Smooth muscle cell (in vitro differentiated cells): Measurements from ENCODE around the gene GRIN2C. TPM values are rescaled to one million over a fixed set of nuclear protein-coding genes. Genes with fewer than 3 reads are reported as not detected.

Experiments used
- DNase-seq: peaks from one replicate; lab custom pipeline; 2025; ENCODE audit not compliant: unreplicated experiment; lab: John Stamatoyannopoulos, UW
- H2AFZ ChIP-seq: fragments of 200-600 bp; sonication (generic); 2 replicates; pipeline ENCODE4 v1.6.0; 2016; ENCODE audit warnings: antibody characterized with exemption, low read depth, mild to moderate bottlenecking
- H3F3A ChIP-seq: fragments of 200-600 bp; sonication (generic); 2 replicates; pipeline ENCODE4 v1.6.0; 2017; ENCODE audit warnings: antibody characterized with exemption, low read depth
- H3K27ac ChIP-seq: fragments of 200-600 bp; sonication (generic); 2 replicates; pipeline ENCODE4 v1.5.1; 2016; ENCODE audit warnings: low read depth, mild to moderate bottlenecking
- H3K27me3 ChIP-seq: fragments of 200-600 bp; sonication (generic); 2 replicates; pipeline ENCODE4 v1.6.1; 2016; ENCODE audit warnings: low read depth, mild to moderate bottlenecking
- H3K36me3 ChIP-seq: fragments of 200-600 bp; sonication (generic); 2 replicates; pipeline ENCODE4 v1.5.1; 2016; ENCODE audit warnings: low read depth
- H3K4me1 ChIP-seq: fragments of 200-600 bp; sonication (generic); 2 replicates; pipeline ENCODE4 v1.5.1; 2016; ENCODE audit warnings: low read depth
- H3K4me2 ChIP-seq: fragments of 200-600 bp; sonication (generic); 2 replicates; pipeline ENCODE4 v1.6.0; 2016; ENCODE audit warnings: mild to moderate bottlenecking
- H3K4me3 ChIP-seq: fragments of 200-600 bp; sonication (generic); 2 replicates; pipeline ENCODE4 v1.5.1; 2016; ENCODE audit warnings: mild to moderate bottlenecking
- H3K79me2 ChIP-seq: fragments of 200-600 bp; sonication (generic); 2 replicates; pipeline ENCODE4 v1.6.0; 2016; ENCODE audit warnings: low read depth, mild to moderate bottlenecking
- H3K9ac ChIP-seq: fragments of 200-600 bp; sonication (generic); 2 replicates; pipeline ENCODE4 v1.6.0; 2016; ENCODE audit warnings: low read depth
- H3K9me3 ChIP-seq: fragments of 200-600 bp; sonication (generic); replicated peaks from 2 replicates; pipeline ENCODE4 v1.5.1; 2016; ENCODE audit warnings: low read depth
- H4K20me1 ChIP-seq: fragments of 200-600 bp; sonication (generic); 2 replicates; pipeline ENCODE4 v1.6.0; 2016; ENCODE audit warnings: low read depth
- WGBS: methylation state at CpG from one replicate; pipeline ENCODE4 v1.1.7; 2016; ENCODE audit warnings: low lambda C conversion rate; 5-methylcytosine and 5-hydroxymethylcytosine counted together
- polyA plus RNA-seq: library from polyadenylated mRNA; unstranded; fragments of >200 nt; fragmentation: Nextera tagmentation; extraction: Ambion mirVana; gene quantifications from 2 replicates; pipeline ENCODE4 v1.2.1, GENCODE V29; 2016
- total RNA-seq: library from RNA; depleted of rRNA; stranded (reverse); fragments of >200 nt; gene quantifications from 2 replicates; pipeline ENCODE4 v1.2.3, GENCODE V29; 2014
- TF ChIP-seq, protein P1 (sequence below): fragments of 200-600 bp; sonication (generic); IDR thresholded peaks from 2 replicates; pipeline ENCODE4 v1.5.1; 2017; ENCODE audit warnings: borderline replicate concordance, mild to moderate bottlenecking, antibody characterized with exemption; ENCODE audit not compliant: insufficient read depth, poor library complexity, severe bottlenecking

Gene GRIN2C
- total and polyA plus RNA-seq, 2 experiments from 2014 or later = 0.13 to 0.32 TPM

DNA sequence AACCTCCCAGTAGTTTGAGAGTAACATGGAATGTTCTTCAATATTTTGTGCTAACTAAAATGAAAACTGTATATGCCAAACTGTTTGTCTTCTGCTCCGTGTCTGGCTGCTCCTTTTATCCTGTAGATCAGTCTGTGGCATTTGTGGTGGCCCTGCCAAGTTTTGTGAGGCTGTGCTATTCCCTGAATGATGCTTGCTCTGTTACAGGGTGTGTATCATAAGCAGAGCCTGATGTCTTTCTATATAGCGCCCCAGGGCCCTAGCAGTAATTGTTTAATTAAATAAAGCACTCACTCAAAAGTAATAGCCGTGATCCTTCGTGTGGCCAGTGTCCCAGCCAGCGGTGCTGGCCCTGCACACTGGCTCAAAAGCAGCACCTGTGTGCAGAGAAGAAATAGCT is 55.7 kb downstream of the GRIN2C start:
- DNase-seq = no peak
- H3K27me3 ChIP-seq = no peaks in the 10 kb centered on the region
- H3K36me3 ChIP-seq = no peaks in the 10 kb centered on the region
- H3K9ac ChIP-seq = no peak overlapping the region
- H3K9me3 ChIP-seq = no peaks in the 10 kb centered on the region
- no peaks in the 10 kb centered on the region for H3F3A ChIP-seq
- no peak overlapping the region for H3K27ac ChIP-seq
- no peaks in the 10 kb centered on the region for H3K4me1 ChIP-seq
- no peaks in the 10 kb centered on the region for H4K20me1 ChIP-seq
- H3K79me2 ChIP-seq = no peaks in the 10 kb centered on the region
- H3K4me3 ChIP-seq = no peak overlapping the region
- H2AFZ ChIP-seq = no peak overlapping the region
- H3K4me2 ChIP-seq = no peak overlapping the region
- 96% methylated on average over 5 of the region's 5 CpGs for WGBS
- TF ChIP-seq, protein P1, sequence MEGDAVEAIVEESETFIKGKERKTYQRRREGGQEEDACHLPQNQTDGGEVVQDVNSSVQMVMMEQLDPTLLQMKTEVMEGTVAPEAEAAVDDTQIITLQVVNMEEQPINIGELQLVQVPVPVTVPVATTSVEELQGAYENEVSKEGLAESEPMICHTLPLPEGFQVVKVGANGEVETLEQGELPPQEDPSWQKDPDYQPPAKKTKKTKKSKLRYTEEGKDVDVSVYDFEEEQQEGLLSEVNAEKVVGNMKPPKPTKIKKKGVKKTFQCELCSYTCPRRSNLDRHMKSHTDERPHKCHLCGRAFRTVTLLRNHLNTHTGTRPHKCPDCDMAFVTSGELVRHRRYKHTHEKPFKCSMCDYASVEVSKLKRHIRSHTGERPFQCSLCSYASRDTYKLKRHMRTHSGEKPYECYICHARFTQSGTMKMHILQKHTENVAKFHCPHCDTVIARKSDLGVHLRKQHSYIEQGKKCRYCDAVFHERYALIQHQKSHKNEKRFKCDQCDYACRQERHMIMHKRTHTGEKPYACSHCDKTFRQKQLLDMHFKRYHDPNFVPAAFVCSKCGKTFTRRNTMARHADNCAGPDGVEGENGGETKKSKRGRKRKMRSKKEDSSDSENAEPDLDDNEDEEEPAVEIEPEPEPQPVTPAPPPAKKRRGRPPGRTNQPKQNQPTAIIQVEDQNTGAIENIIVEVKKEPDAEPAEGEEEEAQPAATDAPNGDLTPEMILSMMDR = no peak

GRCh38 chr17:74803388-74803930 is 56.2 kb downstream of the GRIN2C start:
- H3K27me3 ChIP-seq = no peaks in the 10 kb centered on the region
- H3K4me3 ChIP-seq = no peak overlapping the region
- H3K4me2 ChIP-seq = no peak overlapping the region
- no peaks in the 10 kb centered on the region for H3K36me3 ChIP-seq
- H4K20me1 ChIP-seq = no peaks in the 10 kb centered on the region
- WGBS = 95% methylated on average over 12 of the region's 12 CpGs
- H2AFZ ChIP-seq = no peak overlapping the region
- DNase-seq = no peak
- TF ChIP-seq, protein P1 = no peak
- H3K4me1 ChIP-seq = no peaks in the 10 kb centered on the region
- no peak overlapping the region for H3K27ac ChIP-seq
- H3F3A ChIP-seq = no peaks in the 10 kb centered on the region
- no peak overlapping the region for H3K9ac ChIP-seq
- H3K9me3 ChIP-seq = no peaks in the 10 kb centered on the region
- no peaks in the 10 kb centered on the region for H3K79me2 ChIP-seq

DNA sequence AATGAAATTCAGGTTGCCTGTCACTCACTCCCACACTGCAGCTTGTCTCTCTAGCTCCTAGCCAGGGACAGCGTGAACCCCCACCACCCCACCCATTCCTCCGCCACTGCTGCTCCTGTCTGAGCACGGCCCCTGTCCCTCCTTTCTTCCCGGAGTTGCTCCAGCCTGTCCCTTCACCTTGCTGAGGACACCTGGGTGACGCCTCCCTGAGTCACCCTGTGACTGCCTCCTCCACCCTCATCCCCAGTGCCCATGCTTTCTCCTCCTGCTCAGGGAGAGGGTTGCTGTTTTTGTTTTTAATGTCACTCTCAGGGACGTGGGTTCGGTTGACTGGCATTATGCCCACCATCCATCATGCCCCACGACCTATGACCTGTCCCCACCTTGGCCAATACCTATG is 57.8 kb downstream of the GRIN2C start:
- Histone ChIP-seq H3K9me3 (no peaks in the 10 kb centered on the region), H3K79me2 (no peaks in the 10 kb centered on the region)

More for the DNA sequence above, 57.8 kb downstream of the GRIN2C start:
- no peak for DNase-seq
- H3K9ac ChIP-seq = no peak overlapping the region
- H3K4me3 ChIP-seq = no peak overlapping the region
- no peaks in the 10 kb centered on the region for H3K4me1 ChIP-seq
- peaks cover 6% of the 10 kb centered on the region for H4K20me1 ChIP-seq
- no peak overlapping the region for H3K4me2 ChIP-seq
- WGBS = 82% methylated on average over 8 of the region's 8 CpGs
- TF ChIP-seq, protein P1 = no peak
- H3K36me3 ChIP-seq = no peaks in the 10 kb centered on the region
- H3K27me3 ChIP-seq = no peaks in the 10 kb centered on the region
- no peak overlapping the region for H3K27ac ChIP-seq
- H3F3A ChIP-seq = no peaks in the 10 kb centered on the region
- no peak overlapping the region for H2AFZ ChIP-seq
